ENCODE data around the gene MYEOV.

- TF ChIP-seq CTCF (IDR thresholded peaks at IDR 0.05 in 4 of 5, conservative IDR thresholded peaks at IDR 0.05 in 1 of 5) (no peak), POLR2A (IDR thresholded peaks at IDR 0.05) (no peak)
These were observed 43.3 kb downstream of the MYEOV start for GRCh38 chr11:69337211-69337721.

Measured in gastrocnemius medialis (tissue), 4 donors.